Prostate gland (tissue), 2 donors: Measurements from ENCODE around the gene PTPRD.

ENCODE experiments used
- POLR2A ChIP-seq: fragments of 450-650 bp; IDR thresholded peaks from one replicate; pipeline ENCODE4 v1.6.1; 2016; ENCODE audit warnings: antibody characterized with exemption, mild to moderate bottlenecking
- POLR2AphosphoS5 ChIP-seq: sonication (generic); formaldehyde crosslinking; IDR thresholded peaks from one replicate; pipeline ENCODE4 v1.6.1; 2017; ENCODE audit warnings: antibody characterized with exemption
- TF ChIP-seq, protein P1 (sequence below), 4 experiments: fragments of 200-600 bp in 2 of 4; fragments of 450-650 bp in 2 of 4; sonication (generic) in 2 of 4; IDR thresholded peaks; 1 replicate in 3 of 4; 2 replicates in 1 of 4; pipeline ENCODE4 v1.5.1; 2016 to 2019; ENCODE audit warnings: antibody characterized with exemption in 4 of 4, mild to moderate bottlenecking in 2 of 4, moderate library complexity in 2 of 4

DNA sequence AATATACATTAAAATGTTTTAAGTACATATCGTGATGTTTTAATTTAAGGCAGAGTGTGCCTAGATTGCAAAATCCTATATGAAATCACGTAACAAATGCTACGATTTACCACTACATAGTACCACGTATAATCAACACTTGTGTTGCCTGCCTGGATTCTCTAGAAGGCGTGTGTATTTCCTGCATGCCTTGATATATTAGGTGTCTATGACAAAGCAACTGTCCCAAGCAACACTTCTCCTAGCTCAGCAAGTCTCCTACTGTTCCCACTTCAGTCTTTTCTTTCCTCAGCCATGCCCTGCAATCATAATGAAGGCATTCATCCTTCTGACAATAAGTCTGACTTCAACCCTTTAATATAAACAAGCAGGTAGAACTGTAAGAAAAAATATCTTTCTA is 89.6 kb downstream of the PTPRD start:
- TF ChIP-seq, protein P1, sequence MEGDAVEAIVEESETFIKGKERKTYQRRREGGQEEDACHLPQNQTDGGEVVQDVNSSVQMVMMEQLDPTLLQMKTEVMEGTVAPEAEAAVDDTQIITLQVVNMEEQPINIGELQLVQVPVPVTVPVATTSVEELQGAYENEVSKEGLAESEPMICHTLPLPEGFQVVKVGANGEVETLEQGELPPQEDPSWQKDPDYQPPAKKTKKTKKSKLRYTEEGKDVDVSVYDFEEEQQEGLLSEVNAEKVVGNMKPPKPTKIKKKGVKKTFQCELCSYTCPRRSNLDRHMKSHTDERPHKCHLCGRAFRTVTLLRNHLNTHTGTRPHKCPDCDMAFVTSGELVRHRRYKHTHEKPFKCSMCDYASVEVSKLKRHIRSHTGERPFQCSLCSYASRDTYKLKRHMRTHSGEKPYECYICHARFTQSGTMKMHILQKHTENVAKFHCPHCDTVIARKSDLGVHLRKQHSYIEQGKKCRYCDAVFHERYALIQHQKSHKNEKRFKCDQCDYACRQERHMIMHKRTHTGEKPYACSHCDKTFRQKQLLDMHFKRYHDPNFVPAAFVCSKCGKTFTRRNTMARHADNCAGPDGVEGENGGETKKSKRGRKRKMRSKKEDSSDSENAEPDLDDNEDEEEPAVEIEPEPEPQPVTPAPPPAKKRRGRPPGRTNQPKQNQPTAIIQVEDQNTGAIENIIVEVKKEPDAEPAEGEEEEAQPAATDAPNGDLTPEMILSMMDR (IDR thresholded peaks at IDR 0.05): no peak
- TF ChIP-seq POLR2AphosphoS5 (no peak), POLR2A (no peak)
